ENCODE results near the gene IFITM1. TPM values are rescaled to one million over a fixed set of nuclear protein-coding genes. Genes with fewer than 3 reads are reported as not detected.

Gene IFITM1
- total and polyA plus RNA-seq, 9 of the 15 experiments (the other 6 are each of a cell fraction or from before 2014, with no cell fraction given), result 691 to 5,579 (median 974) TPM

DNA sequence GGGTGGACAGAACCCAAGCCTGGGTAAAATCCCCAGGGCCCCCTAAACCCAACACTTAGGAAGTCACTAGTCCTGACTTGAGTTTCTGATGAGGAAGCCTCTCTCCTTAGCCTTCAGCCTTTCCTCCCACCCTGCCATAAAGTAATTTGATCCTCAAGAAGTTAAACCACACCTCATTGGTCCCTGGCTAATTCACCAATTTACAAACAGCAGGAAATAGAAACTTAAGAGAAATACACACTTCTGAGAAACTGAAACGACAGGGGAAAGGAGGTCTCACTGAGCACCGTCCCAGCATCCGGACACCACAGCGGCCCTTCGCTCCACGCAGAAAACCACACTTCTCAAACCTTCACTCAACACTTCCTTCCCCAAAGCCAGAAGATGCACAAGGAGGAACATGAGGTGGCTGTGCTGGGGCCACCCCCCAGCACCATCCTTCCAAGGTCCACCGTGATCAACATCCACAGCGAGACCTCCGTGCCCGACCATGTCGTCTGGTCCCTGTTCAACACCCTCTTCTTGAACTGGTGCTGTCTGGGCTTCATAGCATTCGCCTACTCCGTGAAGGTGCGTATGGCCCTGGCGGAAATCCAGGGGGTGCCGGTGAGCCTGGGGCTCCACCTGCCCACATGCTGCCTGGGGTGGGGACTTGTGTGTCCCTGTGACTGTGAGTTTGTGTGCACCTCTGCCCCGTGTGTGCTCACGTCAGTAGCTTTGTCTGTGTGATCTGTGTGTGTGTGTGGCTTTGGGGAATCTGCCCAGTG is at the start of gene IFITM1 (continued):
- TF ChIP-seq, protein P1, sequence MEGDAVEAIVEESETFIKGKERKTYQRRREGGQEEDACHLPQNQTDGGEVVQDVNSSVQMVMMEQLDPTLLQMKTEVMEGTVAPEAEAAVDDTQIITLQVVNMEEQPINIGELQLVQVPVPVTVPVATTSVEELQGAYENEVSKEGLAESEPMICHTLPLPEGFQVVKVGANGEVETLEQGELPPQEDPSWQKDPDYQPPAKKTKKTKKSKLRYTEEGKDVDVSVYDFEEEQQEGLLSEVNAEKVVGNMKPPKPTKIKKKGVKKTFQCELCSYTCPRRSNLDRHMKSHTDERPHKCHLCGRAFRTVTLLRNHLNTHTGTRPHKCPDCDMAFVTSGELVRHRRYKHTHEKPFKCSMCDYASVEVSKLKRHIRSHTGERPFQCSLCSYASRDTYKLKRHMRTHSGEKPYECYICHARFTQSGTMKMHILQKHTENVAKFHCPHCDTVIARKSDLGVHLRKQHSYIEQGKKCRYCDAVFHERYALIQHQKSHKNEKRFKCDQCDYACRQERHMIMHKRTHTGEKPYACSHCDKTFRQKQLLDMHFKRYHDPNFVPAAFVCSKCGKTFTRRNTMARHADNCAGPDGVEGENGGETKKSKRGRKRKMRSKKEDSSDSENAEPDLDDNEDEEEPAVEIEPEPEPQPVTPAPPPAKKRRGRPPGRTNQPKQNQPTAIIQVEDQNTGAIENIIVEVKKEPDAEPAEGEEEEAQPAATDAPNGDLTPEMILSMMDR (IDR thresholded peaks at IDR 0.05 in 2 of 3, conservative IDR thresholded peaks at IDR 0.05 in 1 of 3; ENCODE audit: insufficient read depth in 2 of 3, low read depth in 1 of 3, low read length in 3 of 3), result no peak
- TF ChIP-seq ZNF79 (CRISPR knock-in tag; IDR thresholded peaks at IDR 0.05; ENCODE audit: low read depth) (no peak), MAZ (CRISPR knock-in tag; conservative IDR thresholded peaks at IDR 0.05 in 1 of 2, IDR thresholded peaks at IDR 0.05 in 1 of 2) (peak; percentile 14 to 35; a peak in 1 of 4 replicates), HDAC6 (IDR thresholded peaks at IDR 0.05; ENCODE audit: low read depth, low read length) (no peak), ZNF444 (CRISPR knock-in tag; IDR thresholded peaks at IDR 0.05) (no peak), RBM15 (IDR thresholded peaks at IDR 0.05; ENCODE audit: insufficient read depth, low read length) (no peak), ZNF764 (CRISPR knock-in tag; IDR thresholded peaks at IDR 0.05; ENCODE audit: low read depth) (no peak), ZNF311 (CRISPR knock-in tag; IDR thresholded peaks at IDR 0.05) (no peak), NELFE (IDR thresholded peaks at IDR 0.05; ENCODE audit: insufficient read depth, insufficient read length) (no peak), POLR3G (IDR thresholded peaks at IDR 0.05; ENCODE audit: extremely low read depth, insufficient read length, insufficient replicate concordance) (no peak), CCAR2 (IDR thresholded peaks at IDR 0.05; ENCODE audit: low read depth, low read length) (no peak)
- TF ChIP-seq, protein P2, sequence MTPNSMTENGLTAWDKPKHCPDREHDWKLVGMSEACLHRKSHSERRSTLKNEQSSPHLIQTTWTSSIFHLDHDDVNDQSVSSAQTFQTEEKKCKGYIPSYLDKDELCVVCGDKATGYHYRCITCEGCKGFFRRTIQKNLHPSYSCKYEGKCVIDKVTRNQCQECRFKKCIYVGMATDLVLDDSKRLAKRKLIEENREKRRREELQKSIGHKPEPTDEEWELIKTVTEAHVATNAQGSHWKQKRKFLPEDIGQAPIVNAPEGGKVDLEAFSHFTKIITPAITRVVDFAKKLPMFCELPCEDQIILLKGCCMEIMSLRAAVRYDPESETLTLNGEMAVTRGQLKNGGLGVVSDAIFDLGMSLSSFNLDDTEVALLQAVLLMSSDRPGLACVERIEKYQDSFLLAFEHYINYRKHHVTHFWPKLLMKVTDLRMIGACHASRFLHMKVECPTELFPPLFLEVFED (CRISPR knock-in tag; conservative IDR thresholded peaks at IDR 0.05), result no peak
- TF ChIP-seq, protein P3, sequence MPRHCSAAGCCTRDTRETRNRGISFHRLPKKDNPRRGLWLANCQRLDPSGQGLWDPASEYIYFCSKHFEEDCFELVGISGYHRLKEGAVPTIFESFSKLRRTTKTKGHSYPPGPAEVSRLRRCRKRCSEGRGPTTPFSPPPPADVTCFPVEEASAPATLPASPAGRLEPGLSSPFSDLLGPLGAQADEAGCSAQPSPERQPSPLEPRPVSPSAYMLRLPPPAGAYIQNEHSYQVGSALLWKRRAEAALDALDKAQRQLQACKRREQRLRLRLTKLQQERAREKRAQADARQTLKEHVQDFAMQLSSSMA (CRISPR knock-in tag; IDR thresholded peaks at IDR 0.05), result no peak
- TF ChIP-seq, protein P4, sequence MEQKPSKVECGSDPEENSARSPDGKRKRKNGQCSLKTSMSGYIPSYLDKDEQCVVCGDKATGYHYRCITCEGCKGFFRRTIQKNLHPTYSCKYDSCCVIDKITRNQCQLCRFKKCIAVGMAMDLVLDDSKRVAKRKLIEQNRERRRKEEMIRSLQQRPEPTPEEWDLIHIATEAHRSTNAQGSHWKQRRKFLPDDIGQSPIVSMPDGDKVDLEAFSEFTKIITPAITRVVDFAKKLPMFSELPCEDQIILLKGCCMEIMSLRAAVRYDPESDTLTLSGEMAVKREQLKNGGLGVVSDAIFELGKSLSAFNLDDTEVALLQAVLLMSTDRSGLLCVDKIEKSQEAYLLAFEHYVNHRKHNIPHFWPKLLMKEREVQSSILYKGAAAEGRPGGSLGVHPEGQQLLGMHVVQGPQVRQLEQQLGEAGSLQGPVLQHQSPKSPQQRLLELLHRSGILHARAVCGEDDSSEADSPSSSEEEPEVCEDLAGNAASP (IDR thresholded peaks at IDR 0.05), result no peak
- TF ChIP-seq, protein P5, sequence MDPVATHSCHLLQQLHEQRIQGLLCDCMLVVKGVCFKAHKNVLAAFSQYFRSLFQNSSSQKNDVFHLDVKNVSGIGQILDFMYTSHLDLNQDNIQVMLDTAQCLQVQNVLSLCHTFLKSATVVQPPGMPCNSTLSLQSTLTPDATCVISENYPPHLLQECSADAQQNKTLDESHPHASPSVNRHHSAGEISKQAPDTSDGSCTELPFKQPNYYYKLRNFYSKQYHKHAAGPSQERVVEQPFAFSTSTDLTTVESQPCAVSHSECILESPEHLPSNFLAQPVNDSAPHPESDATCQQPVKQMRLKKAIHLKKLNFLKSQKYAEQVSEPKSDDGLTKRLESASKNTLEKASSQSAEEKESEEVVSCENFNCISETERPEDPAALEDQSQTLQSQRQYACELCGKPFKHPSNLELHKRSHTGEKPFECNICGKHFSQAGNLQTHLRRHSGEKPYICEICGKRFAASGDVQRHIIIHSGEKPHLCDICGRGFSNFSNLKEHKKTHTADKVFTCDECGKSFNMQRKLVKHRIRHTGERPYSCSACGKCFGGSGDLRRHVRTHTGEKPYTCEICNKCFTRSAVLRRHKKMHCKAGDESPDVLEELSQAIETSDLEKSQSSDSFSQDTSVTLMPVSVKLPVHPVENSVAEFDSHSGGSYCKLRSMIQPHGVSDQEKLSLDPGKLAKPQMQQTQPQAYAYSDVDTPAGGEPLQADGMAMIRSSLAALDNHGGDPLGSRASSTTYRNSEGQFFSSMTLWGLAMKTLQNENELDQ (CRISPR knock-in tag; IDR thresholded peaks at IDR 0.05; ENCODE audit: borderline replicate concordance), result no peak
- TF ChIP-seq, protein P6, sequence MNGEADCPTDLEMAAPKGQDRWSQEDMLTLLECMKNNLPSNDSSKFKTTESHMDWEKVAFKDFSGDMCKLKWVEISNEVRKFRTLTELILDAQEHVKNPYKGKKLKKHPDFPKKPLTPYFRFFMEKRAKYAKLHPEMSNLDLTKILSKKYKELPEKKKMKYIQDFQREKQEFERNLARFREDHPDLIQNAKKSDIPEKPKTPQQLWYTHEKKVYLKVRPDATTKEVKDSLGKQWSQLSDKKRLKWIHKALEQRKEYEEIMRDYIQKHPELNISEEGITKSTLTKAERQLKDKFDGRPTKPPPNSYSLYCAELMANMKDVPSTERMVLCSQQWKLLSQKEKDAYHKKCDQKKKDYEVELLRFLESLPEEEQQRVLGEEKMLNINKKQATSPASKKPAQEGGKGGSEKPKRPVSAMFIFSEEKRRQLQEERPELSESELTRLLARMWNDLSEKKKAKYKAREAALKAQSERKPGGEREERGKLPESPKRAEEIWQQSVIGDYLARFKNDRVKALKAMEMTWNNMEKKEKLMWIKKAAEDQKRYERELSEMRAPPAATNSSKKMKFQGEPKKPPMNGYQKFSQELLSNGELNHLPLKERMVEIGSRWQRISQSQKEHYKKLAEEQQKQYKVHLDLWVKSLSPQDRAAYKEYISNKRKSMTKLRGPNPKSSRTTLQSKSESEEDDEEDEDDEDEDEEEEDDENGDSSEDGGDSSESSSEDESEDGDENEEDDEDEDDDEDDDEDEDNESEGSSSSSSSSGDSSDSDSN (IDR thresholded peaks at IDR 0.05; ENCODE audit: borderline replicate concordance in 1 of 2, low read depth in 2 of 2, low read length in 2 of 2), result peak in 1 of 2 experiments; percentile 62; a peak in 1 of 4 replicates

Data from K562 (cell line).